Liver (tissue), 9 donors: ENCODE results near the gene VRK2. TPM values are rescaled to one million over a fixed set of nuclear protein-coding genes. Genes with fewer than 3 reads are reported as not detected.
"Not testable (repeated sequence)": the region's sequence is repeated elsewhere in the genome, so short reads cannot be mapped to it uniquely, and the experiment has no call there.

Experiments
- DNase-seq: peaks from one replicate; pipeline ENCODE4 v3.0.0-alpha.2; 2017; ENCODE audit warnings: low spot score
- H3K27ac ChIP-seq, 2 donors: one replicate each; pipeline ENCODE4 v1.7.0; 2013; ENCODE audit warnings: inconsistent platforms in 2 of 2, low read length in 2 of 2, control low read depth in 1 of 2, low read depth in 1 of 2, mild to moderate bottlenecking in 1 of 2
- H3K27me3 ChIP-seq, 4 donors: one replicate each; pipeline versions ENCODE4 v1.6.1 to v1.7.0; 2013; ENCODE audit warnings: low read length in 3 of 4, inconsistent platforms in 1 of 4, mild to moderate bottlenecking in 1 of 4, moderate library complexity in 1 of 4; ENCODE audit not compliant: control insufficient read depth in 4 of 4, insufficient read depth in 4 of 4
- H3K36me3 ChIP-seq, 4 donors: one replicate each; pipeline versions ENCODE4 v1.6.1 to v1.7.0; 2013; ENCODE audit warnings: low read length in 3 of 4, mild to moderate bottlenecking in 3 of 4, low read depth in 1 of 4, moderate library complexity in 1 of 4; ENCODE audit not compliant: control insufficient read depth in 4 of 4, insufficient read depth in 3 of 4
- H3K4me1 ChIP-seq, 4 donors: one replicate each; pipeline versions ENCODE4 v1.6.1 to v1.7.0; 2013; ENCODE audit warnings: low read length in 3 of 4, mild to moderate bottlenecking in 3 of 4, moderate library complexity in 1 of 4; ENCODE audit not compliant: control insufficient read depth in 4 of 4, insufficient read depth in 4 of 4
- H3K4me3 ChIP-seq, 3 donors: one replicate each; pipeline versions ENCODE4 v1.6.1 to v1.7.0; 2013; ENCODE audit warnings: low read length in 3 of 3, control low read depth in 1 of 3, low read depth in 1 of 3, mild to moderate bottlenecking in 1 of 3
- H3K9ac ChIP-seq, 2 donors: one replicate each; pipeline ENCODE4 v1.7.0; 2013; ENCODE audit warnings: low read length in 2 of 2, mild to moderate bottlenecking in 2 of 2, moderate library complexity in 2 of 2, control low read depth in 1 of 2, low read depth in 1 of 2
- H3K9me3 ChIP-seq, 4 donors: one replicate each; pipeline versions ENCODE4 v1.6.1 to v1.7.0; 2013; ENCODE audit warnings: low read length in 3 of 4; ENCODE audit not compliant: control insufficient read depth in 4 of 4
- ATF3 ChIP-seq: IDR thresholded peaks from 2 replicates; pipeline ENCODE4 v1.6.1; 2016; ENCODE audit warnings: antibody characterized with exemption
- CTCF ChIP-seq: fragments of 150-350 bp; IDR thresholded peaks from 2 replicates; pipeline ENCODE4 v1.5.1; 2017; ENCODE audit warnings: improper control_type of control experiment, low read depth, low read length; ENCODE audit not compliant: missing input control
- EGR1 ChIP-seq, 2 donors: IDR thresholded peaks; 2 replicates each; pipeline ENCODE4 v1.6.1; 2016 to 2018; ENCODE audit warnings: antibody characterized with exemption in 2 of 2, low read depth in 2 of 2
- FOXA1 ChIP-seq: IDR thresholded peaks from 2 replicates; pipeline ENCODE4 v1.6.1; 2016; ENCODE audit warnings: antibody characterized with exemption
- FOXA2 ChIP-seq: IDR thresholded peaks from 2 replicates; pipeline ENCODE4 v1.6.1; 2016; ENCODE audit warnings: antibody characterized with exemption
- GABPA ChIP-seq, 2 donors: IDR thresholded peaks in 1 of 2; conservative IDR thresholded peaks in 1 of 2; 2 replicates each; pipeline ENCODE4 v1.6.1; 2016; ENCODE audit warnings: antibody characterized with exemption in 2 of 2, mild to moderate bottlenecking in 1 of 2, moderate library complexity in 1 of 2
- HNF4A ChIP-seq, 2 donors: conservative IDR thresholded peaks; 2 replicates each; pipeline ENCODE4 v1.6.1; 2016; ENCODE audit warnings: antibody characterized with exemption in 2 of 2, mild to moderate bottlenecking in 2 of 2
- HNF4G ChIP-seq: IDR thresholded peaks from 2 replicates; pipeline ENCODE4 v1.6.1; 2016; ENCODE audit warnings: antibody characterized with exemption
- MAX ChIP-seq: IDR thresholded peaks from 2 replicates; pipeline ENCODE4 v1.6.1; 2016; ENCODE audit warnings: antibody characterized with exemption
- NR2F2 ChIP-seq: IDR thresholded peaks from 2 replicates; pipeline ENCODE4 v1.6.1; 2016; ENCODE audit warnings: antibody characterized with exemption
- RAD21 ChIP-seq, 2 donors: IDR thresholded peaks; 2 replicates each; pipeline ENCODE4 v1.6.1; 2016; ENCODE audit warnings: antibody characterized with exemption in 2 of 2, mild to moderate bottlenecking in 2 of 2
- RXRA ChIP-seq, 2 donors: IDR thresholded peaks; 2 replicates each; pipeline ENCODE4 v1.6.1; 2017 to 2018; ENCODE audit warnings: antibody characterized with exemption in 2 of 2, mild to moderate bottlenecking in 1 of 2
- TAF1 ChIP-seq: conservative IDR thresholded peaks from 2 replicates; pipeline ENCODE4 v1.6.1; 2016; ENCODE audit warnings: antibody characterized with exemption, mild to moderate bottlenecking
- YY1 ChIP-seq: IDR thresholded peaks from 2 replicates; pipeline ENCODE4 v1.6.1; 2016; ENCODE audit warnings: antibody characterized with exemption, mild to moderate bottlenecking
- ZBTB33 ChIP-seq: IDR thresholded peaks from 2 replicates; pipeline ENCODE4 v1.6.1; 2016; ENCODE audit warnings: antibody characterized with exemption
- WGBS: extraction: QIAGEN DNeasy Blood & Tissue Kit; methylation state at CpG from one replicate; pipeline ENCODE4 v1.1.7; 2013; 5-methylcytosine and 5-hydroxymethylcytosine counted together
- polyA plus RNA-seq, 2 donors: library from polyadenylated mRNA; stranded (reverse) in 1 of 2; unstranded in 1 of 2; fragments of 200-250 nt in 1 of 2; fragments of >200 nt in 1 of 2; fragmentation: Nextera tagmentation in 1 of 2; extraction: Ambion mirVana in 1 of 2; gene quantifications; one replicate each; pipeline versions ENCODE4 v1.2.1 to v1.2.3, GENCODE V29; 2013 to 2015
- total RNA-seq, 2 donors: library from RNA; depleted of rRNA; stranded (reverse); fragments of >200 nt; gene quantifications; one replicate each; pipeline ENCODE4 v1.2.3, GENCODE V29; 2014
- donor health status: healthy.
- donor health status: healthy.
- donor health status: healthy.
- donor health status: healthy.
- donor health status: healthy.

The VRK2 gene
- total and polyA plus RNA-seq, 4 donors = 5.4 to 17.3 (median 8.5) TPM

GRCh38 chr2:58089081-58089480 lies 42.5 kb downstream of the VRK2 start:
- H3K9me3 ChIP-seq = no peaks in the 10 kb centered on the region
- no peak overlapping the region for H3K27ac ChIP-seq
- H3K9ac ChIP-seq = no peak overlapping the region
- H3K4me3 ChIP-seq = no peak overlapping the region
- WGBS = 97% methylated on average over 2 of the region's 2 CpGs
- H3K36me3 ChIP-seq = peaks cover 6 to 18% (median 15%) of the 10 kb centered on the region in 4 donors
- TF ChIP-seq YY1 = no peak
- H3K27me3 ChIP-seq = no peaks in the 10 kb centered on the region
- DNase-seq = no peak
- no peaks in the 10 kb centered on the region for H3K4me1 ChIP-seq

- WGBS = 98% methylated on average over 4 of the region's 4 CpGs
- DNase-seq, H3K4me3 ChIP-seq, H3K4me1 ChIP-seq, H3K9me3 ChIP-seq, H3K9ac ChIP-seq, H3K27me3 ChIP-seq, H3K27ac ChIP-seq: not testable (repeated sequence)
- H3K36me3 ChIP-seq = peaks cover 6 to 18% (median 14%) of the 10 kb centered on the region in 4 donors
Observed at GRCh38 chr2:58092772-58093171, 46.2 kb downstream of the VRK2 start.

GRCh38 chr2:58097025-58097424 lies 50.4 kb downstream of the VRK2 start:
- Histone ChIP-seq H3K27me3 (no peaks in the 10 kb centered on the region), H3K27ac (no peak overlapping the region), H3K4me1 (no peaks in the 10 kb centered on the region), H3K36me3 (peaks cover 0 to 3% (median 1%) of the 10 kb centered on the region in 4 donors), H3K9ac (no peak overlapping the region), H3K4me3 (no peak overlapping the region), H3K9me3 (peaks cover 0 to 2% (median 0%) of the 10 kb centered on the region in 4 donors)
- DNase-seq = no peak
- TF ChIP-seq RXRA (IDR thresholded peaks at IDR 0.05) (no peak), TAF1 (no peak), RAD21 (IDR thresholded peaks at IDR 0.05) (no peak), FOXA1 (no peak), MAX (no peak), CTCF (no peak), YY1 (no peak)
- WGBS = 90% methylated on average over 1 of the region's 1 CpG

GRCh38 chr2:58098254-58099095 lies 51.9 kb downstream of the VRK2 start:
- whole genome bisulfite sequencing = 96% methylated on average over 4 of the region's 4 CpGs
- no peaks in the 10 kb centered on the region for H3K4me1 ChIP-seq
- H3K4me3 ChIP-seq = no peak overlapping the region
- no peak overlapping the region for H3K9ac ChIP-seq
- H3K9me3 ChIP-seq = peaks cover 0 to 2% (median 0%) of the 10 kb centered on the region in 4 donors
- TF ChIP-seq ATF3 (no peak), GABPA (IDR thresholded peaks at IDR 0.05 in 1 of 2, conservative IDR thresholded peaks at IDR 0.05 in 1 of 2) (no peak), EGR1 (IDR thresholded peaks at IDR 0.05; ENCODE audit: low read depth in 2 of 2) (no peak), HNF4G (no peak), ZBTB33 (no peak), YY1 (no peak), NR2F2 (no peak), CTCF (no peak), FOXA1 (no peak), HNF4A (conservative IDR thresholded peaks at IDR 0.05) (no peak), FOXA2 (no peak), TAF1 (no peak)
- no peak overlapping the region for H3K27ac ChIP-seq
- H3K27me3 ChIP-seq = no peaks in the 10 kb centered on the region
- no peak for DNase-seq
- no peaks in the 10 kb centered on the region for H3K36me3 ChIP-seq
